B cell (primary cell): ENCODE measurements around the gene SHC2.

Experiments used
- CTCF ChIP-seq: fragments of 200-600 bp; IDR thresholded peaks from one replicate; pipeline ENCODE4 v1.8.0; 2022; ENCODE audit warnings: antibody characterized with exemption, mild to moderate bottlenecking
- EZH2 ChIP-seq: IDR thresholded peaks from 2 replicates; pipeline ENCODE4 v1.6.1; 2012; ENCODE audit warnings: borderline replicate concordance, low read depth, mild to moderate bottlenecking, moderate library complexity, low read length; ENCODE audit not compliant: insufficient read depth, poor library complexity, severe bottlenecking

GRCh38 chr19:485077-485476 lies 24.2 kb upstream of the SHC2 start:
- TF ChIP-seq CTCF, result no peak
- no peak for TF ChIP-seq EZH2
